GM19372 (cell line): ENCODE measurements around the gene INTS13.
A peak's percentile ranks its signal among the peaks of the same experiment; 100 is the strongest.
"Not testable (repeated sequence)": the region's sequence is repeated elsewhere in the genome, so short reads cannot be mapped to it uniquely, and the experiment has no call there.

Source experiments
- ATAC-seq: cut with Tn5 transposase; IDR thresholded peaks from one replicate; pipeline ENCODE4 v1.9.1; 2021; ENCODE audit warnings: mild to moderate bottlenecking, low read depth, moderate library complexity; ENCODE audit not compliant: unreplicated experiment

INTS13 gene

GRCh38 chr12:26871985-26872384 is 65.8 kb downstream of the INTS13 start:
- ATAC-seq = no peak

DNA sequence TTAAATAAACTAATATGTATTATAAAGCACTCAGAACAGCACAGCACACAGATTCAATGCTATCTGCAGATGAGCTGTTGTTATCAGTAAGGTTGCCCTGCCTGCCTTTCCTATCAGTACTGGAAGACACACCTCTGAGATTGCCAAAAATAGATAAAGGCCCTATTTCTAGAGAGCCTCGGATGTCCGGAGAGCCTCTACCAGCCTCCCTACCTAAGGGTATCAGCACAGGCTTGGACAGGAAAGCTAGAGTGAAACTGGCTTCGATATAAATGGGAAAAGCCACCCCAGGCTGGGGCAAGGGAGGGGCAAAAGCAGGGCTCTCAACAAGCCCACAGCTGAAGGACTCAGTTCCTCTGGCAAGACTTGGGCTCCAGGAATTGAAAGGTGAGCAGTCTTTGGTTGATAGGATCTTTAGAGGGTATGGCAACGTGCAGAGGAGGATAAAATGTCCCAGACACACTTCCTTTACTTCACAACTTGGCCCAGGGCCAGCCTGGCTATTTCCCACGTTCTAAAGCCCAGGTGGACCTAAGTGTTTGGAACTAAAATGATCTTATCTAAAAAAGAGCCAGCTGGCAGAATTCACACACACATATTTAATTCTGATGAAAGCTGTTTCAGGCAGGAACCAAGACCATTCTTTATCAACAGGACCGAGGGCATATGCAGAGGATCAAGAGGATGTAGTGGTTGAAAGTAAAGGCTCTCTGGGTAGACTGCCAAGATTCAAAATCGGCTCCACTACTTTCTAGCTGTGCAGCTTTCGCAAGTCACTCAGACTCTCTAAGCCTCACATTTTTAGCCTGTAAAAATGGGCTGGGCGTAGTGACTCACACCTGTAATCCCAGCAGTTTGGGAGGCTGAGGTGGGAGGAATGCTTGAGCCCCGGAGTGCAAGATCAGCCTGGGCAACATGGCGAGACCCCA is 67.0 kb downstream of the INTS13 start:
- ATAC-seq = no peak

- ATAC-seq = no peak
Measured at GRCh38 chr12:26869908-26870459, 67.8 kb downstream of the INTS13 start.

- no peak for ATAC-seq
Measured at GRCh38 chr12:26869104-26869494, 68.7 kb downstream of the INTS13 start.

GRCh38 chr12:26868447-26869103 is 69.2 kb downstream of the INTS13 start:
- ATAC-seq = no peak

GRCh38 chr12:26867080-26867479 is 70.7 kb downstream of the INTS13 start:
- ATAC-seq = peak; percentile 71

DNA sequence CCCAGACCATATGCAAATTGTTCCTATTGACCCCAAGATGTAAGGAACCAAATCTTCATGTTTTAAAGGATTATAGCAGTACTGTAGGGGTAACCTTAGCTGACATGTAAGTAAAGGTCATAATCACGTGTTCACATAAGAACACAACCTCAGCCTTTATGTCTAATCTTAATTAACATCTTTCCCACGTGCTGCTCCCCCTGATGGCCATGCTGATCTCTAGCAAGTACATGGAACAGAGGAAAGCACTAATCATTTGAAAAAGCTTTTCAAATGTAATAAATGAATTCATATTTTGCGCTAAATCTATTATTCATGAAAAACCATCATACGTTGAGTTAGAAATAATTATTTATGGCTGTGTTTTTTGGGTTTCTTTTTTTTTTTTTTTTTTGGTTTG is 74.3 kb downstream of the INTS13 start:
- no peak for ATAC-seq

GRCh38 chr12:26862787-26863186 is 75.0 kb downstream of the INTS13 start:
- not testable (repeated sequence) for ATAC-seq

- ATAC-seq = no peak
Measured at GRCh38 chr12:26861690-26862089, 76.1 kb downstream of the INTS13 start.

DNA sequence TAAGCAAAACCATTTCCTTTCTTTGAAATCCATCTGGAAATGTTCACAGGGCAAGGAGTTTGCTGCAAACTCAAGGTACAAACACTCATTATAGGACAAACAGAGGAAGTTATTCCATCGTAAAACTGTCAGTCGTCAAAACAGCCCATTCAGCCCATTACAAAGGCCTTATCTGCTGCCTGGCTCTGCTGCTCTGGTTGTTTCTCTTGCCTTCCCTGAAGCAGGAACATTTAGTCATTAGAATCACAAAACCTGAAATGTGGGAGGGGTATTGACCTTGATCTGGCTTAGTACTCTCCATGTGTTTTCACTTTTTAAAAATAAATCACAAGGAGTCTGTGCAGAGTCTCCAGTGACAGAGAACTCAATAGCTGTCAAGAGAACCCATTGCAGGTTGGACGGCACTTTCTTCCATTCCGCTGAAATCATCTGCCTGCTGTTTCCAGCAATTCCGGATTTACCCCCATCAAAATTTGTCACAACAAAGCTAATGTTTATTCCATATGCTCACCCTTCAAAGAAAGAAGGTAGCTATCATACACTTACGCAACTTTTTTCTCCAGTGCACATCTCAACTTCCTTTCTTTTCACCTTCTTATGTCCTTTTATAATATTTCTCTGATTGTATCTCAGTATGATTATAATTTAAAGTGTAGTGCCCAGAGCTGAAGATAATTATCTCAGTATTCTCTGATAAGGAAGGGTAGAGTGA is 80.2 kb downstream of the INTS13 start:
- no peak for ATAC-seq

GRCh38 chr12:26855337-26855736 is 82.4 kb downstream of the INTS13 start:
- ATAC-seq = no peak
